ES-I3 (cell line): ENCODE measurements around the gene HRG.

Source experiments
- H3K36me3 ChIP-seq: 2 replicates; pipeline ENCODE4 v1.6.1; 2013; ENCODE audit warnings: mild to moderate bottlenecking, low read length, control low read depth, moderate library complexity; ENCODE audit not compliant: insufficient read depth
- H3K4me1 ChIP-seq: 2 replicates; pipeline ENCODE4 v1.6.1; 2013; ENCODE audit warnings: mild to moderate bottlenecking, control low read depth, low read length; ENCODE audit not compliant: insufficient read depth
- H3K9ac ChIP-seq: 2 replicates; pipeline ENCODE4 v1.6.1; 2013; ENCODE audit warnings: low read depth, mild to moderate bottlenecking, low read length, moderate library complexity
- H3K9me3 ChIP-seq: 2 replicates; pipeline ENCODE4 v1.6.1; 2013; ENCODE audit warnings: mild to moderate bottlenecking, low read length, moderate library complexity; ENCODE audit not compliant: control insufficient read depth, insufficient read depth

The HRG gene, protein sequence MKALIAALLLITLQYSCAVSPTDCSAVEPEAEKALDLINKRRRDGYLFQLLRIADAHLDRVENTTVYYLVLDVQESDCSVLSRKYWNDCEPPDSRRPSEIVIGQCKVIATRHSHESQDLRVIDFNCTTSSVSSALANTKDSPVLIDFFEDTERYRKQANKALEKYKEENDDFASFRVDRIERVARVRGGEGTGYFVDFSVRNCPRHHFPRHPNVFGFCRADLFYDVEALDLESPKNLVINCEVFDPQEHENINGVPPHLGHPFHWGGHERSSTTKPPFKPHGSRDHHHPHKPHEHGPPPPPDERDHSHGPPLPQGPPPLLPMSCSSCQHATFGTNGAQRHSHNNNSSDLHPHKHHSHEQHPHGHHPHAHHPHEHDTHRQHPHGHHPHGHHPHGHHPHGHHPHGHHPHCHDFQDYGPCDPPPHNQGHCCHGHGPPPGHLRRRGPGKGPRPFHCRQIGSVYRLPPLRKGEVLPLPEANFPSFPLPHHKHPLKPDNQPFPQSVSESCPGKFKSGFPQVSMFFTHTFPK

DNA sequence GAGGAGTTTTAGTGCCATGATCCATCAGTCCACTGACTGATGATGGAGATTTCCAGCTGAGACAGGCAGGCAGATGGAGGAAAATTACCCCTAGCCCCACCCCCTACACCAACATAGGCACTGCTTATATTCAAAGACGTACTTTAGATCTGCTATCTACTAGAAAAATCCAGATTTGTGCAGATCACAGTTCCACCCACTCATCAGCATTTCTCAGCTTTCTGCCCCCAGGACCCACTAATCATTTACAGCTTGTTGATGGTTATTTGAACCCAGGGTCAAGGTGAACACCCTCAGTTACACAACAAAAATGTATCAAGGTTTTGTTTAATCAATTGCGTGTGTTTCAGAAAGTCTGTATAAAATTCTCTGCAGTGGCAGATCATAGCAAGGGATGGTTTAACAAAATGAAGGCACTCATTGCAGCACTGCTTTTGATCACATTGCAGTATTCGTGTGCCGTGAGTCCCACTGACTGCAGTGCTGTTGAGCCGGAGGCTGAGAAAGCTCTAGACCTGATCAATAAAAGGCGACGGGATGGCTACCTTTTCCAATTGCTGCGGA lies at the start of gene HRG:
Gene HRG, plus strand, starts transcription at position 390 of the 564 bp plus-strand sequence. Its CDS starts 18 bp downstream, at position 408.
- no peaks in the 10 kb centered on the region for H3K9me3 ChIP-seq
- peaks cover 31% of the 10 kb centered on the region for H3K4me1 ChIP-seq
- no peak within 1 kb of the TSS for H3K9ac ChIP-seq
- no peaks in the 10 kb centered on the region for H3K36me3 ChIP-seq

DNA sequence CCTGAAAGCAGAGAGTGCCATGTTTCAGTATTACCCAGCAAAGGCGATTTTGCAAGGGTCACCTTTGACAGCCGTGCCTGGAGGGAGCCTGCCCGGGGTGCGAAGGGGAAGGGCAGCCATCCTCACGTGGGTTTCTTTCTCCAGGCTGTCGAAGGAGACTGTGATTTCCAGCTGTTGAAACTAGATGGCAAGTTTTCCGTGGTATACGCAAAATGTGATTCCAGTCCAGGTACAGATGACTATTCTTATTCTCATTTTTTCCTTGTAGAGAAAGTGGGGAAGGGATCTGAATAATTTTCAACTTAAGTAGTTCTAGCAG lies 49.6 kb upstream of the HRG start:
- H3K9me3 ChIP-seq, result no peaks in the 10 kb centered on the region
- no peak overlapping the region for H3K9ac ChIP-seq
- peaks cover 5% of the 10 kb centered on the region for H3K4me1 ChIP-seq
- no peaks in the 10 kb centered on the region for H3K36me3 ChIP-seq

DNA sequence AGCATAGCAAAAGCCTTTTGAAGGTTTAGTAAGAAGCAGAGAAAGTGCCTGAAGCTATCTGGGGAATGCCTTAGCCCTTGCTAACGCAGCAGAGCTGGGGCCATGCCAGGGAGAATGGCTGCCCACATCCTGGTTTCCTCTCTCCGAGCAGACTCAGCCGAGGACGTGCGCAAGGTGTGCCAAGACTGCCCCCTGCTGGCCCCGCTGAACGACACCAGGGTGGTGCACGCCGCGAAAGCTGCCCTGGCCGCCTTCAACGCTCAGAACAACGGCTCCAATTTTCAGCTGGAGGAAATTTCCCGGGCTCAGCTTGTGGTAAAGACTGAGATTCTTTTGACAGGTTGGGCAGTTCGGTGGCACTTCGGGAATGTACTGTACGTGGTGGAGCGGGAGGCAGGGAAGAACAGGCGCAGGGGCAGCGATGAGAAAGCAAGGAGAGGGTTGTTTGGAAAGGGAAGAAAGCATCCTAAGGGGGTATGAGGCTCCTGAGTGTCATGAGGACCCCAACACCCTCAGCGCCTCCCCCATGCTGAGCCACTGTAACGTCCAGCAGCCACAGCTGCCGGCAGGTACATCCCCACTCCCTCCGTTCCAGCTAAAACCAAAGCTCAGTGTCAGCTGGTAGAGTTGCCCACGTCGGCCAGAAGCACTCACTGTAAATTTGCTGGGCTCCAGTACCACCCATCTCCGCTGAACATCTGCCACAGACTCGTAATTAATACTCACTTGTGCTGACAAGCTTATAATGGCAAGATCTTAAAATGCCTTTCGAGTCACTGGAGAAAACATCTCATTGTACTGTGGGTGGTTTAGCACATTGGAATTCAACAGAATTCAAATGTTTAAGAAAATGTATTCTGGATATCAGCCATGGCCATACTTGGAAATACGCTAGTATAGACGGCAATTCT lies 48.5 kb upstream of the HRG start:
- Histone ChIP-seq H3K4me1 (peaks cover 5% of the 10 kb centered on the region), H3K36me3 (no peaks in the 10 kb centered on the region), H3K9ac (peak overlapping the region; percentile 28; the same call in 1 of the 2 replicates), H3K9me3 (no peaks in the 10 kb centered on the region)

DNA sequence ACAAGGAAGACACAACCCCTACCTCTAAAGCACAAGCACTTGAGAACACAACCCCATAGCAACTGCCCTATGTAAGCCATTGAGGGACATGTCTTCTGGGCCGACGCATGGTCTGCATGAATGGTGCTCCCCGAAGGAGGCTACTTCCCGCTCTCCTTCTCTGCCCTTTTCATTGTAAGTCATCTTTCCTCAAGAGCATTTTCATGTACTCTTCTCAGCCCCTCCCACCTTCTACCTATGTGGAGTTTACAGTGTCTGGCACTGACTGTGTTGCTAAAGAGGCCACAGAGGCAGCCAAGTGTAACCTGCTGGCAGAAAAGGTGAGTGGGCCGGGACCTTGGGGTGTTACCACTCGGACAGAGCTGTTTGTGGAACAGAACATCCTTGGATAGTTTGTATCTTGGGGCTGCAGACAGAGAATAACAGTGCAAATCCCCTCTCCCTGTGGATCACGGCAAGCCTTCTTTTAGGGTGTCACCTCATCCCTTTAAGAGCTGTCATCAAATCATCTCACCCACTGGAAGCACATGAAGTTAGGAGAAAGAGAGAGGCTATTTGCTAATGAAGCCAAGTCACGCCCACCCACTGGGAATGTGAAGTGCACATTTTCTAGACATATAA lies 47.4 kb upstream of the HRG start:
- Histone ChIP-seq H3K9me3 (no peaks in the 10 kb centered on the region), H3K9ac (no peak overlapping the region), H3K4me1 (peaks cover 5% of the 10 kb centered on the region), H3K36me3 (no peaks in the 10 kb centered on the region)

DNA sequence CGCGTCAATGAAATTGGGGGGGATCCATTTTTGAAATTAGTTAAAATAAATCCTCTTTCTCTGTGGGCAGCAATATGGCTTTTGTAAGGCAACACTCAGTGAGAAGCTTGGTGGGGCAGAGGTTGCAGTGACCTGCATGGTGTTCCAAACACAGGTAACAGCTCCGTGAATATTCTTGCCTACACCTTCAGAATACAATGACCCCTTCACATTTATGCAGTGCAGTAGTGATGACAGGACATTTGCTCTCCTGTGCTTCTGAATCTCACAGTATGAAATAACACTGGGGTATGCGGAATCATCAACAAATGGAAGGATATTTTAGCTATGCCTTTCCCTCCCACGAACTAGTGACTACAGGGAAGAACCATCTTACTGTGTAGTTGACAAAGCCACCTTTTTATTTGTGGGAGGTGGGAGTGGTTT lies 46.0 kb upstream of the HRG start:
- H3K36me3 ChIP-seq, result no peaks in the 10 kb centered on the region
- no peak overlapping the region for H3K9ac ChIP-seq

DNA sequence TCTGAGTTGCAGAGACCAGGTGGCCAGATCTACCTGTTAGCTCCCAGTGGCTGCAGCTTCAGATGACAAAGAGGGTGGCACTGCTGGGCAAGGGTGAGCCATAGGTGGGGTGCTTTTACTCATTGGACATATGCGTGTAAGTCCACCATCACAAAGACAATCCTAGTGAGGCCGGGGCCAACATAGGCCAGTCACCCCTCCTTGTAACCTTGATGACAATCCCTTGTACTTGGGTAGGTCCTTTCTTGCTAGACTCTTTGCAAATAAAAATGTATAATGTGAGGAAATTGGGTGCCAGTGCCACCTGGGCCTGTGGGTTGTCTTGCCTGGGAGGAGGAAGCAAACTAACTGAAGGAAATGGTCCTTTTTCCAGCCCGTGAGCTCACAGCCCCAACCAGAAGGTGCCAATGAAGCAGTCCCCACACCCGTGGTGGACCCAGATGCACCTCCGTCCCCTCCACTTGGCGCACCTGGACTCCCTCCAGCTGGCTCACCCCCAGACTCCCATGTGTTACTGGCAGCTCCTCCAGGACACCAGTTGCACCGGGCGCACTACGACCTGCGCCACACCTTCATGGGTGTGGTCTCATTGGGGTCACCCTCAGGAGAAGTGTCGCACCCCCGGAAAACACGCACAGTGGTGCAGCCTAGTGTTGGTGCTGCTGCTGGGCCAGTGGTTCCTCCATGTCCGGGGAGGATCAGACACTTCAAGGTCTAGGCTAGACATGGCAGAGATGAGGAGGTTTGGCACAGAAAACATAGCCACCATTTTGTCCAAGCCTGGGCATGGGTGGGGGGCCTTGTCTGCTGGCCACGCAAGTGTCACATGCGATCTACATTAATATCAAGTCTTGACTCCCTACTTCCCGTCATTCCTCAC lies 45.4 kb upstream of the HRG start:
- H3K36me3 ChIP-seq, result no peaks in the 10 kb centered on the region
- no peak overlapping the region for H3K9ac ChIP-seq
- H3K9me3 ChIP-seq, result no peaks in the 10 kb centered on the region
- H3K4me1 ChIP-seq, result no peaks in the 10 kb centered on the region; the same call in 1 of the 2 replicates

More for the DNA sequence above, 46.0 kb upstream of the HRG start:
- H3K4me1 ChIP-seq, result no peaks in the 10 kb centered on the region; the same call in 1 of the 2 replicates
- no peaks in the 10 kb centered on the region for H3K9me3 ChIP-seq

DNA sequence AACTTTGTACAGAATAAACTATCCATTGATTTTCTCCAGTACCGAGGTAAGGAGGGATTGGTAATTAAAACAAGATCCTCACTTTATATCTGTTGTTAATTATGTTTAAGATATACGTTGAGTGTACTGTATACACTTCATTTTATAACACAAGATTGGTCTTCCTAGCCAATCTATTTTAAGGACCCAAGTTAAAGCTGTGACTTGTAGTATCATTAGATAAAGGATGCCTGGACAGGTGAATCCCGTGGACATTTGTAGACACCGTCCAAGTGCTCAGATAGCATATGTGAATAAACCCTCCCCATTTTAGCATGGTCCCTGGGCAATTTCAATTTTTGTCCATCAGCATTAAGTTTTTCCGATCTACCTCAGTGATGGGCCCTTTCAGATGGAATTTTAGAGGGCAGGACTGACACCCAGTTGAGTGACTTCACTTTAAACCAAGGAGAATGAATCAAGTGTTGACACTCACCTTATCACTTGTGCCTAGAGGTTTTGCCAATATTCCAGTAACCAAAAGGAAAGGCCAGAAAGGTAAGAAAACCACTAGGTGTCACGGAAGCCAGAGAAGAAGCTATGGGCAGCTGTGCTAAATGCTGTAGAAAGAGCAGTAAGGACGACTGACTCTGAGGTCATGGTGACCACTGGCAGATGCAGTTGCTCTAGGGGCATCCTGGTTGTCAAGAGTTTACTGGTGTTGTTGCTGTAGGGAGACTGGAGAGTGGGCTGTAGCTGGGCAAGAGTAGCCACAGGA lies 43.7 kb upstream of the HRG start:
- Histone ChIP-seq H3K9me3 (no peaks in the 10 kb centered on the region), H3K4me1 (no peaks in the 10 kb centered on the region; the same call in 1 of the 2 replicates), H3K9ac (no peak overlapping the region), H3K36me3 (peaks cover 4% of the 10 kb centered on the region; the same call in 1 of the 2 replicates)

DNA sequence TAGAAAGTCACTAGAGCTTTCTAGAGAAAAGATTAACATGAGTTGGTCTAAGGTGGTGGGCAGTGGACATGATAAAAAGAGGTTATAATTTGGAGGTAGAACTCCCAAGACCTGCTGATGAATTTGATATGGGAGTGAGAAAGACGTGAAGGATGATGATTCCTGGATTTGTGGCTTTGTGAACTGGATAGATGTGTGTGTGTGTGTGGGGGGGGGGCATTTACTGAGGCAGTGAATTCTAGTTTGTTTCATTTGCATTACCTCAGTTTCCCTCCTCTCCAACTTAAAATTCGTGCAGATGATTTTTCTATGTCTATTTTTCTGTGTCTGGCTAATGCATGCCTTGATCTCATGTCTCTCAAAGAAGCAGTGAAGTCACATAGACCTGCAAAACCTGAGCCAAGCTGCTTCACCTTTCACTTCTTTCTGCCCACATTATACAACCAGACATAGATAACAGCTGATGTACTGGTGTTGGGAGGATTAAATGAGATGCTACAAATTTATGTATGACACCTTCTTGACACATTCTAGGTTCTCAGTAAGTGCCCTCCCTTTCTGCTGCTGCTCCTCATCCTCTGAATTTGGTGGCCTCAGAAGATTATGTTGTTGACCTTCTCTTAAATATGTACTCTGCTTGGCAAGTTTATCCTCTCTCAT lies 43.0 kb upstream of the HRG start:
- H3K36me3 ChIP-seq, result peaks cover 4% of the 10 kb centered on the region; the same call in 1 of the 2 replicates
- H3K4me1 ChIP-seq, result no peaks in the 10 kb centered on the region
- no peaks in the 10 kb centered on the region for H3K9me3 ChIP-seq
- H3K9ac ChIP-seq, result no peak overlapping the region

DNA sequence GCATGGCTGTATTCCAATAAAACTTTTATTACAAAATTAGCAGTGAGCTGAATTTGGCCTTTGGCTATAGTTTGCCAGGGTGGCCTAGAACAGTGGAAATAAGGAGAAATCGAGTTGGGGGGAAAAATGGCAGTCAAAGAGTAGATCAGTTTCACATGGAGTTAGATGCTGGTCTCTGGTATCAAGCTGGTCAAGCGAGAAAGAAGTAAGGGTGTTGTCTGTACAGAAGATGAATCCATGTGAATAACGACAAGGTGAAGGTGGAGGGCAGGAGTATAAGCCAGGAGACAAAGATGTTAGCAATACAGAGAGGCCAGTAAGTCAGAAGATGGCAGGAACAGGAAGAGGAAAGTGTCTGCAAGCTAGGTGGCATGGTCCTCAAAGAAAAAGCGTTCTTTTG lies 41.2 kb upstream of the HRG start:
- no peaks in the 10 kb centered on the region for H3K4me1 ChIP-seq
- H3K9me3 ChIP-seq, result no peaks in the 10 kb centered on the region
- H3K9ac ChIP-seq, result no peak overlapping the region
- H3K36me3 ChIP-seq, result peaks cover 4% of the 10 kb centered on the region; the same call in 1 of the 2 replicates

DNA sequence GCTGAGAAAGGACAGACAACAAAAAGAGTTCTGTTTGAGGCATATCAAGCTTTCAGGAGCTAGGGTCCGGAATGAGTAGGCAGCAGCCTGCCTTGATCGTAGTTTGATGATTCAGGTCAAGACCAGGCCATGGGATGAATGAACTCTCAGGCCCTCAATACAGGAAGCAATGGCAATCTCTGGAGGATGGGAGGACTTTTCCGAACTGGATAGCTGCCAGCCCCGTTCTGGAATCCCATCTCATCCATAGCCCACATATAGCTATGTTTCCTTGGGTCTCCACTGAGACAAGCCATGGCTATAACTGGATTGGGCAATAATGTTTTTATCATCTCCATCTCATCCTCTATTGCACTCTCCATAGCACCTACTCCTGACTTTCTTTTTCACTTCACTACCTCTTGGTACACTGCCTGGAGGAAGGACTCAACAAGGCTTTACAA lies 40.2 kb upstream of the HRG start:
- Histone ChIP-seq H3K9me3 (no peaks in the 10 kb centered on the region), H3K4me1 (no peaks in the 10 kb centered on the region), H3K9ac (no peak overlapping the region), H3K36me3 (peaks cover 4% of the 10 kb centered on the region; the same call in 1 of the 2 replicates)

DNA sequence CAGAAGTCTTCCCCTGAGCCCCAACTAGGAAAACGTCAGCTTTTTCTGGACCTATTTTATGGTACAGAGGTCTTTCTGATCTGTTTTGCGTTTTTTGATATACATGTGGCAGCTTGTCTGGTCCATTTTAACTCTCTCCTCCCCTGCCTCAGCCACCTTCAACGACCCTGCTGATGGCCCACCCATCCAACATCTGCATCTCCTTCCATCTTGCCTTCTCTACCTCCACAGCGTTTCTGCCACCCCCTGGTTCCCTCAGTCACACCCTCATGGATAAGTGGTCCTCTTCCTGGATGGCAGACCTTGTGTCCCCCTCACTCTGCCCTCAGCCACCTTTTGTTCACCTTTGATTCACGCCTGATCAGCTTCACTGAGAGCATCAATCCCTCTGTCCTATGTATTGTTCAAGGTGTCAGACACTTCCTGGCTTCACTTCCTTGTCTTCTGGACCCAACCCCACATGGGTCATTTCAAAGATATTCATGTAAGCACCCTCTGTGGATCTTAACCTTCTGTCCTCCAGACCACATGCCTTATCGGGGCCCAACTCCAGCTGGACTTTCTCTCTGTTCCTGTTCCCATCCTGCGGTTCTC lies 39.5 kb upstream of the HRG start:
- H3K36me3 ChIP-seq, result peaks cover 4% of the 10 kb centered on the region; the same call in 1 of the 2 replicates

DNA sequence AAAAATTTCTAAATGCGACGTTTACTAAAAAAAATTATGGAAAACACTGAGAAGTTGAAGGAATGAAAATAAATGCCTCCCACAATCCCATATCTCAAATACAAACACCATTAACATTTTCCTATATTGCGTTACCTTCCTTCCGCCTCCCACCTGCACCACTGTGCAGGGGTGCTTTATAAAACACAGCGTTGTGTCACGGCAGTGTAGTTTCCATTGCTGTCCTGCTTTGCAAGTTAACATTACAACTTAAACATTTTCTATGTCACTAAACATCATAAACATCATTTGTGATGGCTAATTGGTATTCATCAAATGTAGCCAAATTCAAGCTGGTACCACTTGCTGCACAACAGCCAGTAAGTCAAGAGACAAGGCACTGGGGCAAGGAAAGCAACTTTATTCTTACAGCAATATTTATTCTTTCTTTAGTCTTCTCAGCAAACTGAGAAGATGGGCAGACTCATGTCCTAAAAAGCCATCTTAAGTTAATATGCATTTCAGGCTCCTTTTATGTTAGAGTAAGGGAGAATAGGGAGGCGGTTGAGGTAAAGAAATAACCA lies 37.9 kb upstream of the HRG start:
- Histone ChIP-seq H3K4me1 (no peaks in the 10 kb centered on the region), H3K9ac (no peak overlapping the region), H3K9me3 (no peaks in the 10 kb centered on the region), H3K36me3 (peaks cover 4% of the 10 kb centered on the region; the same call in 1 of the 2 replicates)

More for the DNA sequence above, 39.5 kb upstream of the HRG start:
- Histone ChIP-seq H3K4me1 (no peaks in the 10 kb centered on the region), H3K9ac (no peak overlapping the region), H3K9me3 (no peaks in the 10 kb centered on the region)
